ENCODE results near the gene LAP3. TPM values are rescaled to one million over a fixed set of nuclear protein-coding genes. Genes with fewer than 3 reads are reported as not detected.
"Not testable (repeated sequence)": the region's sequence is repeated elsewhere in the genome, so short reads cannot be mapped to it uniquely, and the experiment has no call there.

Gene LAP3
- total RNA-seq, 1 donor from 2014 or later, result 68.0 TPM

DNA sequence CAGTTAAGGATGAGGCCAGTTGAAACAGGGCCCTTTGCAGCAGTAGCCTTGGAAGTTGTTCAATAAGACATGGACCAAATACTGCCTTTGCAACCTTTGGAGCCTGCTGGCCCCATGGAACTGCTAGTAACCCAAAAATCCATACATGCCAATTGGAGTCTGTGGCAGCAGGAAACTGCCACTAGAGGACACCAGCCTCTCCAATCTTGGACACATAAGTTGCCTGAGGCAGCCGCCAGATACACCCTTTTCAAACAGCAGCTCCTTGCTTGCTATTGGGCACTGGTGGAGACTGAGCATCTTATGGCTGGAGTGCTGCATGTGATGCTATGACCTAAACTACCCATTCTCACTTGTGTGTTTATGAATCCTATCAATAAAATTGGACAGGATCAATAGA lies 14.8 kb upstream of the LAP3 start:
- DNase-seq, result no peak

GRCh38 chr4:17565846-17566245 lies 11.2 kb upstream of the LAP3 start:
- DNase-seq, result no peak

DNA sequence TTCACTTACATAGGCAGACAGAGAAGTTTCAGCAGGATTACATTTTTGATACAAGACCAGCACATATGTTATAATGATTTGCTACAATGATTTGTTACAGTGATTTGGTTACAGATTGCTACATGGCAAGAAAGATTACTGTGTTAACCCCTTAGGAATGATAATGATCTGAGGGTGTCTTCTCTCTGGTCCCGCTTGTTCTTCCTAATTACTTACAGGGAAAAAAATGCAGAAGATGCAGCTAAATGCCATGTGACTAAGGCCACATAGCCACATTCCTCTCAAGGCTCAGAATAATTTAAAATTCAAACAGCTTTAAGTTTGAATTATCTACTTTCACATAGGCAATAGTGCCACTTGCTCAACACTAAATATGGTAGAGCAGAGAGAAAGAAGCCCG lies 9.7 kb upstream of the LAP3 start:
- DNase-seq, result peak; percentile 5

DNA sequence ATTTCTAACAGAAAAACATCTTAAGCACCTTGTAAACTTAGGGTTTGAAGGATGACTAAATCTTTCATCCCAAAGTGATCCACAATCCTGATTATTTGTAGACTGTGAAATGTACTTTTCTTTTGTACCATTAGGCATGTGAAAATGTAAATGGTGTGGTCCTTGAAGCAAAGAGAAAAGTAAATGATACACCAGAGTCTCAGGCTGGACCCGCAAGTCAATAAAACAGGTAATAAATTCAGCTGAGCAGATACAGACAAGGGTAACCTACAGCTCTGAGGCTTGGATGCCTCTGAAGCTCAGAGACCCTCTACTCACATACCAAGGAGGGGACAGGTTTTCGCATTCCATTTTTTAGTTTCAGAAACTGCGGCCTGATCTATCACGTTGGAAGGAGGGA lies 2.8 kb upstream of the LAP3 start:
- DNase-seq, result no peak

GRCh38 chr4:17575177-17575576 lies 1.8 kb upstream of the LAP3 start:
- DNase-seq, result not testable (repeated sequence)

GRCh38 chr4:17577665-17578481 lies 875 bp downstream of the LAP3 start:
- no peak for DNase-seq

GRCh38 chr4:17578482-17578891 lies 1.5 kb downstream of the LAP3 start:
- no peak for DNase-seq

DNA sequence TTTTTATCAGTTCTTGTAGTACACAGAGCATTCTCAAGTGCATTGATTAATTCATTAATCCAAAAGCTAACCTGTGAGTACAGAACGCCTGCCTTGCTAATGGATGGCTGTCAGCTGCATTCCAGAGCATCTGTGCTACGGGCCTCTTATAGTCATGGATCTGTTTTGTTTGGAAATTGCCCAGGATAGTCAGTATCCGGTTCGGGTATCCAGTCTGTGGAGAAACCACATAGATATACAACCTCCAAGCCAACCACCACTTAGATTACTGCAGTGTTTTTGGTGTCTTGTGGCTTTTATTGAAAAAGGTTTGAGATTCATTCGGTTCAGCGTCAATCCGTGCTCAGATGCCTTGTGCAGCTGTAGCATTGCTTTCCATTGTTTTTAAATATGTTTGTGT lies 4.0 kb downstream of the LAP3 start:
- DNase-seq, result no peak

GRCh38 chr4:17583276-17583675 lies 6.3 kb downstream of the LAP3 start:
- no peak for DNase-seq

DNA sequence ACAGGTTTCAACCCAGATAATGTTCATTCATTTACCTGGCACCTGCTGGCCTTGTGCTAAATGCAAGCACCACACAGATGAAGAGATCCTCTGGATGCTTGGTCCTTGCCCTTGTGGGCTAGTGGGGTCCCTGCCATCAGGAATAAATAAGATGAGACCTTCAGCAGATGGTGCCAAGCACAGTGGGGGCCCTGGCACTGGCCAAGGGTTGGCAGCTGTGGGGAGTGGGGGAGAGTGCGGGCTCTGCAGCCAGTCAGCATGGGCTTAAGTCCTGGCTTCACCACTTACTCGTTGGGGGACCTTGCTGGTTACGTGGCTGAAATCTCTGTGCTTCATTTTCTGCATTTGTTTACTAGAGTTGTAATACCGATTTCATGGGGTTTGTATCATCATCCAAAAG lies 6.9 kb downstream of the LAP3 start:
- no peak for DNase-seq

DNA sequence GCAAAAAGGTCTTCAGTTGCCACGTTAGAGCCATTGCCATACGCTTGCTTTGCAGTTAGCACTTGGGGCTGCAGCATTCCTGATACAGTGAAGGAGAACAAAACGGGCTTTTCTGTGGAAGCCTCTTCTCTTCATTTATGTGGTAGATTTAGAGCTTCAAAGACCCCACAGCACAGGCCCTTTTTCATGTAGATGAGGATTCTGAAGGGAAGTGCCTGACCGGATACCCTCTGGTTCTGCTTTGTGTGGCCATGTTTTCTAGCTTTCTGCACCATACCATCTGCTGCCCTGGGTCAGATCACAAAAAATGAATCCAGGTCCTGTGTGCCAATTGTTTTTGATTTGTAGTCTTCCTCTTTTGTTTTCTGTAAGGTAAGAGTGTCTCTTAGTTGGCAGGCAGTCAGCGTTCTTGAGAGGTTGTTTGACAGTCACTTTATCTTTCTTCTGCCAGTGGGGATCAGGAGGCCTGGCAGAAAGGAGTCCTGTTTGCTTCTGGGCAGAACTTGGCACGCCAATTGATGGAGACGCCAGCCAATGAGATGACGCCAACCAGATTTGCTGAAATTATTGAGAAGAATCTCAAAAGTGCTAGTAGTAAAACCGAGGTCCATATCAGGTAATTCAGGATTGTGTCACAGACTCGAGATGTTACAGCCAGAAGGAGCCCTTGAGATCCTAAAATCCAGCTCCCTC lies 7.7 kb downstream of the LAP3 start:
- no peak for DNase-seq

GRCh38 chr4:17587094-17587822 lies 10.3 kb downstream of the LAP3 start:
- DNase-seq, result no peak

DNA sequence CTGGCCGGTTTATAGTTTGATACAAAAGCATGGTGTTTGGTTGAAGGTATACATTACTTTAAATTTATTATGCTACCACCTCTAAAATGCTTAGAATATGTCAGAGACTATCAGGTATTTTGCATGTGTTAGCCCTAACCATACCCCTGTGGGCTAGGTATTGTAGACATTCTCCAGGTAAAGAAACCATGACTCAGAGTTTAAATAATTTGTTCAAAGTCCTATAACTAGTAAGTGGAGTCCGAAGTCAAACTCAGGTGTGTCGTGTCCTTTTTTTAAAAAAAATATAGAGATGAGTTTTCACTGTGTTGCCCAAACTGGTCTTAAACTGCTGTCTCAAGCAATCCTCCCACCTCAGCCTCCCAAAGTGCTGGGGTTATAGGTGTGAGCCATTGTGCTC lies 12.4 kb downstream of the LAP3 start:
- DNase-seq, result no peak

DNA sequence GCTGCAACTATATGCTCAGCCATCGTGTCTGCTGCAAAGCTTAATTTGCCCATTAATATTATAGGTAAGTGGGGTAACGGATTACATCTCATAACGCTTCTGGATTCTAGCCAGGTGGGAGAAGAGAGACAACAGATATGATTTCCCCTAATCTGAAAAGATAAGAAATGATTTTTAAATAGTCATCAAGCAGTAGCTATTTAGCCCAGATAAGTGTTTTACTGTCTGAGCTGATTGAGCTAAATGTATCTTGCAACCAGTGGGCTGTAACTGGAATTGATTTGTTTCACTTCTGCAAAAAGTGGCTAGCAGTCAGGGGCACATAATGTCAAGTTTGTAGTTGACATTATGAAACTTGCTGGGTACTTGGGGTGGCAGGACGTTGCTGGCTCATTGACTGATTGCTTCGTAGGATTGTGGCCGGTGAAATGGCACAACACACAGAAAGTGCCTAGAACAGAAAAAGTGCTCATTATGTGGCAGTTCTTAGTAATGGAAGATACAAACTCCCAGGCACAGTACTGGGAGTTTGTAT lies 18.5 kb downstream of the LAP3 start:
- no peak for DNase-seq

DNA sequence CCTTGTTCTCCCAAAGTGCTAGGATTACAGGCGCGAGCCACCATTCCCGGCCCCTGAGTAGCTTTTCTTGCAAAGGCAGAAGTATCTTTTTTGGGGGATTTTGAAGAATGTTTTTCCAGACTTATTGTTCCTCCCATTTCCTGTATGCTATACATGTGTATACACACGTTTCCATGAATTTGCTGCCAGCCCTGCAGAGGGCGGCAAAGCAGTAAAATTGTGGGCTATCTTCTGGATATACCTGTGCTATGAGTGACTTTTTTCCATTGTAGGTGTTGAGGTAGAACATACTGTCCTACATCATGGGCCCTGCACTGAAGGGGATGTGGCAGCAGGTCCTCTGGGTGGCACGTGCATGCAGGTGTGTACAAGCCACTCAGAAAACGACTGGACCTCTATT lies 20.5 kb downstream of the LAP3 start:
- DNase-seq, result no peak

- peak; percentile 38 for DNase-seq
These were observed 22.8 kb downstream of the LAP3 start for GRCh38 chr4:17599826-17600225.

DNA sequence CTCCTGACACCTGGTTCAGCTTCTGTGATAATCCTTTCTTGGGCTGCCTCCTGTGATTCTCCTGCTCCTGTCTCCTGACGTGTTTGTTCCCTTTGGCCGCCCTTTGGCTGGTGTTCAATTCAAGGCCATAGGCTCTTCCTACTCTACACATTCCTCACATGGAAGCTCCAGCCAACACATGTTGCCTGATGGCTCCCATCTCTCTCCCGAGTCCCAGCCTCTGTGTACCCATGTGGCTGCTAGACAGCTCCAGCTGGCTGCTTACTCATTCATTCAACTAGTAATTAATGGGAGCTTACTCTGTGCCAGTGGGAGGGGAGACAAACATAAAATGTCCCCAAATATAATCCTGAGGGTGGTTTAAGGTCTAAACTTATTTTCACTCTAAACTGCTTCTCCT lies 28.2 kb downstream of the LAP3 start:
- no peak for DNase-seq

DNA sequence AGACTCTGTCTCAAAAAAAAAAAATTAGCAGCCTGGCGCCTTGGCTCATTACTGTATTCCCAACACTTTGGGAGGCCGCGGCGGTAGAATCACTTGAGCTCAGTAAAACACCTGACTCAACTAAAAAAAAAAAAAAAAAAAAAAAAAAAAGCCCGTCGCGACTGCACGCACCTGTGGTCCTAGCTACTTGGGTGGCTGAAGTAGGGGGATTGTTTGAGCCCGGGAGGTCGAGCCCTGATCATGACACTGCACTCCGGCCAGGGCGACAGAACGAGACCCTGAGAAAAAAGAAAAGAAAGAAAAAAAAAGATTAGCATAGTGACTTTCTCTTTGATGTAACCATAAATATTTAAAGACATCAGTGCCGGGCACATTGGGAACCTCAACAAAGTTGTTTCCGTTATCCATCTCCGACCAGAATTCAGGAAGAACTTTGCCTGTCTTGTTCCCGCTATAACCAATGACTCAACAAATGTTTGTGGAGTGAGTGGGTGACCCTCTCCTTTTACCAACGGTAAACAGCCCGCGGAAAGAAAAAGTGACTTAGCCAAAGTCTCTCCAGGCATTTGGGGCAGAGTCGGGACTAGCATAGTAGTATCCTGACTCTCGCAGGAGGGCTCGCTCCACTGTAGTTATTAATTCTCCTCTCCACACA lies 36.9 kb downstream of the LAP3 start:
- no peak for DNase-seq

- peak; percentile 97 for DNase-seq
These were observed 37.7 kb downstream of the LAP3 start, which contains the start of gene MED28 for GRCh38 chr4:17614416-17615299. Gene MED28, plus strand, starts transcription at chr4:17614641. Its CDS starts 14 bp downstream, at chr4:17614655.

- DNase-seq, result no peak
These were observed 39.3 kb downstream of the LAP3 start for GRCh38 chr4:17616283-17616682.

- no peak for DNase-seq
These were observed 41.9 kb downstream of the LAP3 start for GRCh38 chr4:17618926-17619325.

Measured in skin of body (tissue), 2 donors.